Smooth muscle cell (in vitro differentiated cells): ENCODE results near the gene PTPRN2. TPM values are rescaled to one million over a fixed set of nuclear protein-coding genes. Genes with fewer than 3 reads are reported as not detected.

ENCODE experiments used
- DNase-seq: peaks from one replicate; lab custom pipeline; 2025; ENCODE audit not compliant: unreplicated experiment; lab: John Stamatoyannopoulos, UW
- H2AFZ ChIP-seq: fragments of 200-600 bp; sonication (generic); 2 replicates; pipeline ENCODE4 v1.6.0; 2016; ENCODE audit warnings: antibody characterized with exemption, low read depth, mild to moderate bottlenecking
- H3F3A ChIP-seq: fragments of 200-600 bp; sonication (generic); 2 replicates; pipeline ENCODE4 v1.6.0; 2017; ENCODE audit warnings: antibody characterized with exemption, low read depth
- H3K27ac ChIP-seq: fragments of 200-600 bp; sonication (generic); 2 replicates; pipeline ENCODE4 v1.5.1; 2016; ENCODE audit warnings: low read depth, mild to moderate bottlenecking
- H3K27me3 ChIP-seq: fragments of 200-600 bp; sonication (generic); 2 replicates; pipeline ENCODE4 v1.6.1; 2016; ENCODE audit warnings: low read depth, mild to moderate bottlenecking
- H3K36me3 ChIP-seq: fragments of 200-600 bp; sonication (generic); 2 replicates; pipeline ENCODE4 v1.5.1; 2016; ENCODE audit warnings: low read depth
- H3K4me1 ChIP-seq: fragments of 200-600 bp; sonication (generic); 2 replicates; pipeline ENCODE4 v1.5.1; 2016; ENCODE audit warnings: low read depth
- H3K4me2 ChIP-seq: fragments of 200-600 bp; sonication (generic); 2 replicates; pipeline ENCODE4 v1.6.0; 2016; ENCODE audit warnings: mild to moderate bottlenecking
- H3K4me3 ChIP-seq: fragments of 200-600 bp; sonication (generic); 2 replicates; pipeline ENCODE4 v1.5.1; 2016; ENCODE audit warnings: mild to moderate bottlenecking
- H3K79me2 ChIP-seq: fragments of 200-600 bp; sonication (generic); 2 replicates; pipeline ENCODE4 v1.6.0; 2016; ENCODE audit warnings: low read depth, mild to moderate bottlenecking
- H3K9ac ChIP-seq: fragments of 200-600 bp; sonication (generic); 2 replicates; pipeline ENCODE4 v1.6.0; 2016; ENCODE audit warnings: low read depth
- H3K9me3 ChIP-seq: fragments of 200-600 bp; sonication (generic); replicated peaks from 2 replicates; pipeline ENCODE4 v1.5.1; 2016; ENCODE audit warnings: low read depth
- H4K20me1 ChIP-seq: fragments of 200-600 bp; sonication (generic); 2 replicates; pipeline ENCODE4 v1.6.0; 2016; ENCODE audit warnings: low read depth
- WGBS: methylation state at CpG from one replicate; pipeline ENCODE4 v1.1.7; 2016; ENCODE audit warnings: low lambda C conversion rate; 5-methylcytosine and 5-hydroxymethylcytosine counted together
- polyA plus RNA-seq: library from polyadenylated mRNA; unstranded; fragments of >200 nt; fragmentation: Nextera tagmentation; extraction: Ambion mirVana; gene quantifications from 2 replicates; pipeline ENCODE4 v1.2.1, GENCODE V29; 2016
- total RNA-seq: library from RNA; depleted of rRNA; stranded (reverse); fragments of >200 nt; gene quantifications from 2 replicates; pipeline ENCODE4 v1.2.3, GENCODE V29; 2014
- TF ChIP-seq, protein P1 (sequence below): fragments of 200-600 bp; sonication (generic); IDR thresholded peaks from 2 replicates; pipeline ENCODE4 v1.5.1; 2017; ENCODE audit warnings: borderline replicate concordance, mild to moderate bottlenecking, antibody characterized with exemption; ENCODE audit not compliant: insufficient read depth, poor library complexity, severe bottlenecking

The PTPRN2 gene
- total and polyA plus RNA-seq, 2 experiments from 2014 or later, result 0.09 to 0.87 TPM

DNA sequence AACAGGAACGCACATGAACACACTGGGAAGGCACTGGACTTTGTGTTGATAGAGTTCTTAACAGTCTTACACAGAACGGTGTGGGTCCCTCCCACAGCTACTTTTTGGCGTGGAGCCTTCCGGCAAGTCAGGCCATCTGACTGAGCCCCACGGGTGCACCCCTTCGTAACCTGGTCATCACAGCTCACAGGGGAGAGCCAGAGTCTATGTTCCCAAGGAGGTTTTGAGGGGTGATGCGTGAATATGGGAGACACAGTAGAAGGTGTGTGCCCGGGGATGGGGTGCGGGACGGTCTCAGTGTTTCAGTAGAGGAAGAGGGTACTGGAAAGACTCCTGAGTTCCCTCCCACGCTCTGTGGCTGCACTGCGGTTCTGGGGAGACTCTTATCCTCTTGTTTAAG lies 959.2 kb downstream of the PTPRN2 start:
- DNase-seq, result no peak
- TF ChIP-seq, protein P1, sequence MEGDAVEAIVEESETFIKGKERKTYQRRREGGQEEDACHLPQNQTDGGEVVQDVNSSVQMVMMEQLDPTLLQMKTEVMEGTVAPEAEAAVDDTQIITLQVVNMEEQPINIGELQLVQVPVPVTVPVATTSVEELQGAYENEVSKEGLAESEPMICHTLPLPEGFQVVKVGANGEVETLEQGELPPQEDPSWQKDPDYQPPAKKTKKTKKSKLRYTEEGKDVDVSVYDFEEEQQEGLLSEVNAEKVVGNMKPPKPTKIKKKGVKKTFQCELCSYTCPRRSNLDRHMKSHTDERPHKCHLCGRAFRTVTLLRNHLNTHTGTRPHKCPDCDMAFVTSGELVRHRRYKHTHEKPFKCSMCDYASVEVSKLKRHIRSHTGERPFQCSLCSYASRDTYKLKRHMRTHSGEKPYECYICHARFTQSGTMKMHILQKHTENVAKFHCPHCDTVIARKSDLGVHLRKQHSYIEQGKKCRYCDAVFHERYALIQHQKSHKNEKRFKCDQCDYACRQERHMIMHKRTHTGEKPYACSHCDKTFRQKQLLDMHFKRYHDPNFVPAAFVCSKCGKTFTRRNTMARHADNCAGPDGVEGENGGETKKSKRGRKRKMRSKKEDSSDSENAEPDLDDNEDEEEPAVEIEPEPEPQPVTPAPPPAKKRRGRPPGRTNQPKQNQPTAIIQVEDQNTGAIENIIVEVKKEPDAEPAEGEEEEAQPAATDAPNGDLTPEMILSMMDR, result no peak
- H3K27ac ChIP-seq, result no peak overlapping the region
- 92% methylated on average over 12 of the region's 12 CpGs for WGBS
- H3K4me1 ChIP-seq, result no peaks in the 10 kb centered on the region
- H3K36me3 ChIP-seq, result no peaks in the 10 kb centered on the region
- H3K9me3 ChIP-seq, result no peaks in the 10 kb centered on the region
- H3K27me3 ChIP-seq, result peaks cover 18% of the 10 kb centered on the region
- H3K4me2 ChIP-seq, result no peak overlapping the region
- H3K9ac ChIP-seq, result no peak overlapping the region
- no peaks in the 10 kb centered on the region for H3K79me2 ChIP-seq
- no peaks in the 10 kb centered on the region for H3F3A ChIP-seq
- no peak overlapping the region for H3K4me3 ChIP-seq
- no peaks in the 10 kb centered on the region for H4K20me1 ChIP-seq
- no peak overlapping the region for H2AFZ ChIP-seq

DNA sequence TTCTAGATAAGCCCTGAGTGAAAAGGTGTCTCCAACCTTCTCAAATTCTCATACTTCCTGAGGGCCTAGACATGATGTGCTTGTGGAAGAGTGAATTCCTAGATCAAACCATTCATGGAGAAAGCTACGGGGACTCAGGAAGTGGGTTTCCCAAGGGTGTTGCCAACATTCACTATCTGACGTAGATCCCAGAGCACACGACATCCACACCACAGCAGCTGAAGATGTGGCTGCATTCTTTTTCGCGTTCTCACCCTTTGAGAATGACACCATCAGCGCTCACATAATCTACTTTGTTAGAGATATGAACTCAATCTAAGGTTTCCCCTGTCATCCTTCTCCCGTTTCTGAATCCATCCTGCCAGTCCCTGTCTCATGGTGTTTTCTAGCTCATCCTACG lies 960.0 kb downstream of the PTPRN2 start:
- H3K27me3 ChIP-seq, result peaks cover 16% of the 10 kb centered on the region
- no peak overlapping the region for H3K4me3 ChIP-seq
- no peak overlapping the region for H3K27ac ChIP-seq
- H3K9me3 ChIP-seq, result no peaks in the 10 kb centered on the region
- H3K9ac ChIP-seq, result no peak overlapping the region
- H4K20me1 ChIP-seq, result no peaks in the 10 kb centered on the region
- H2AFZ ChIP-seq, result no peak overlapping the region
- WGBS, result 83% methylated on average over 8 of the region's 8 CpGs
- no peaks in the 10 kb centered on the region for H3F3A ChIP-seq
- no peaks in the 10 kb centered on the region for H3K4me1 ChIP-seq
- TF ChIP-seq, protein P1, result no peak
- no peak for DNase-seq
- no peaks in the 10 kb centered on the region for H3K79me2 ChIP-seq
- no peaks in the 10 kb centered on the region for H3K36me3 ChIP-seq
- H3K4me2 ChIP-seq, result no peak overlapping the region

DNA sequence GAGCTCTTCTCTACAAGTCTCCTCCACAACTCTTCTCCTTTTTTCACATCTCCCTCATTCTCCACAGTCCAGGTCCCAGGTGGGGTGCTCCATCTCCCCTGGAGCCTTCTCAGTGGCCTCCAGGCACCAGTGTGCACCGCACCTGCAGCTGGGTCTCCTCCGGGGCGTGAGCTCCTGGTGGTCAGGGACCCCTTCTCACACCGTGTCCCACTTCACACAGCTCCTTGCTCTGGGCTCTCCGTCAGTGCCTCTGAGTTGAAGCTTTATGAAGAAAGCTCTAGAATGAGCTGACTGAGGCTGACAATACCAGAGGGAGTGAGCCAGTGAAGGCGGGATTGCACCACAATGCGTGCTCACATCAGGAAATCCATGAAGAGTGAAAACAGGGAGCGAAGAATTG lies 960.6 kb downstream of the PTPRN2 start:
- no peaks in the 10 kb centered on the region for H3K9me3 ChIP-seq
- DNase-seq, result no peak
- H3K4me2 ChIP-seq, result no peak overlapping the region
- no peaks in the 10 kb centered on the region for H3K36me3 ChIP-seq
- no peak overlapping the region for H2AFZ ChIP-seq
- no peaks in the 10 kb centered on the region for H4K20me1 ChIP-seq
- WGBS, result 89% methylated on average over 8 of the region's 8 CpGs
- no peak overlapping the region for H3K27ac ChIP-seq
- no peak overlapping the region for H3K9ac ChIP-seq
- no peaks in the 10 kb centered on the region for H3K79me2 ChIP-seq
- no peaks in the 10 kb centered on the region for H3F3A ChIP-seq
- H3K27me3 ChIP-seq, result peaks cover 16% of the 10 kb centered on the region
- TF ChIP-seq, protein P1, result no peak
- no peaks in the 10 kb centered on the region for H3K4me1 ChIP-seq
- no peak overlapping the region for H3K4me3 ChIP-seq

DNA sequence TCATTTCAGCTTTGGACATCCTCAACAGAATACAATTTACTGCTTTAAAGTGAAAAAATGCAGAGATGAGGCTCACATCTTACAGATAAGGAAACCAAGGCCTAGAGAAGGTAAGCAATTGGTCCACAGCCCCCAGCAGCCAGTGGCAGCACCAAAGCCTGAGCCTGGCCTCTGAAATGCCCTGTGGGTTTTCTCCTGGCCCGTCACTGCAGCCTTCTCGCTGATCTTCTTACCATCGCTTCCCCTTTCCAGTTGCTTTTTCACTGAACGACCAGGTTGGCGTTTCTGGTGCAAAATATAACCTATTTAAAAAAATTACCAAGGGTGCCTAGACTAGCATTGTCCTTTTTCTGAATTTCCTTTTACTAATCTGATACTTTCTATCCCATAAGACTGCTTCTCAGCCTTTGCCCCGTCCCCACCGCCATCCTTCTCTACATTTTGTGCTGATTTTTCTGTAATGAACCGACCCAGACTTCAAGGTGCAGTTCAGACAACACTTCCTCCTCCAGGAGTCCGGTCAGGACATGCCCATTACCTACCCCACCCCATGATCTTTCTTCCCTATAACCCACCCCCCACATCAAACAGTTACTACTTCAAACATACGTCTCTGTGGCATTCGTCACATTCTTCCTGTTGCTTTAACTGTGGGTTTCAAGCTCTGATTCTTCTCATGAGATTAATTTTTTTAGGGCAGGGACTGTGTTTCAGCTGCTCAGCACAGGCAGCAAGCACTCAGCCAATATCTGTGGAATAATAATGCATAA lies 961.5 kb downstream of the PTPRN2 start:
- H3K27ac ChIP-seq, result no peak overlapping the region
- no peak overlapping the region for H3K4me2 ChIP-seq
- no peaks in the 10 kb centered on the region for H3K36me3 ChIP-seq
- H3K27me3 ChIP-seq, result peaks cover 16% of the 10 kb centered on the region
- H3F3A ChIP-seq, result no peaks in the 10 kb centered on the region
- WGBS, result 82% methylated on average over 11 of the region's 11 CpGs
- H2AFZ ChIP-seq, result no peak overlapping the region
- TF ChIP-seq, protein P1, result no peak
- H3K9me3 ChIP-seq, result no peaks in the 10 kb centered on the region
- no peak overlapping the region for H3K4me3 ChIP-seq
- H4K20me1 ChIP-seq, result no peaks in the 10 kb centered on the region
- no peak overlapping the region for H3K9ac ChIP-seq
- H3K79me2 ChIP-seq, result no peaks in the 10 kb centered on the region
- DNase-seq, result no peak
- no peaks in the 10 kb centered on the region for H3K4me1 ChIP-seq
